ENCODE measurements around the gene PAGR1. TPM values are rescaled to one million over a fixed set of nuclear protein-coding genes. Genes with fewer than 3 reads are reported as not detected.

PAGR1 gene
- total and polyA plus RNA-seq, 7 donors, result 9.4 to 36.8 (median 14.2) TPM

DNA sequence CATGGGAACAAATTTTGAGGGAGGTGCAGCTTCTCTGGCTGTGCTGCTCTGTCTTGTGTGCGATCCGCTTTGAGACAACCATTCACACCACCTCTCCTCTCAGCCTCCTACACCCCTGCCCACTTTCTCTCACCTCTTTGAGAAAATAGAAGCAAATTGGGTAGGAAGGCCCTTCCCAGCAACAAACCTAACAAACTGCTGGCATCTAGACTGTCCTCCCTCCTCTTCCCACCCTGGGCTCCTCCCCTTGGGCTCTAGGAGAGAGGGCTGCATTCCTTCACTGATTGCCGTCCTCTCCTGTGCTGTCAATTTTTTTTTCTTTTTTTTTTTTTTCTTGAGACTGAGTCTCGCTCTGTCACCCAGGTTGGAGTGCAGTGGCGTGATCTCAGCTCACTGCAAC lies 33.6 kb downstream of the PAGR1 start:
- intact Hi-C loops (cut with DNase I), result loop anchor here in 1 of 2 donors (5.0 kb wide), 1 partner anchor 147 kb away; no protein-coding TSS in a partner anchor
- H3K27ac ChIP-seq, result no peak overlapping the region
- ATAC-seq, result no peak

GRCh38 chr16:29850998-29851397 lies 35.0 kb downstream of the PAGR1 start:
- WGBS, 3 donors, result 79 to 82% (median 80%) methylated on average over 3 of the region's 3 CpGs
- TF ChIP-seq, protein P1, sequence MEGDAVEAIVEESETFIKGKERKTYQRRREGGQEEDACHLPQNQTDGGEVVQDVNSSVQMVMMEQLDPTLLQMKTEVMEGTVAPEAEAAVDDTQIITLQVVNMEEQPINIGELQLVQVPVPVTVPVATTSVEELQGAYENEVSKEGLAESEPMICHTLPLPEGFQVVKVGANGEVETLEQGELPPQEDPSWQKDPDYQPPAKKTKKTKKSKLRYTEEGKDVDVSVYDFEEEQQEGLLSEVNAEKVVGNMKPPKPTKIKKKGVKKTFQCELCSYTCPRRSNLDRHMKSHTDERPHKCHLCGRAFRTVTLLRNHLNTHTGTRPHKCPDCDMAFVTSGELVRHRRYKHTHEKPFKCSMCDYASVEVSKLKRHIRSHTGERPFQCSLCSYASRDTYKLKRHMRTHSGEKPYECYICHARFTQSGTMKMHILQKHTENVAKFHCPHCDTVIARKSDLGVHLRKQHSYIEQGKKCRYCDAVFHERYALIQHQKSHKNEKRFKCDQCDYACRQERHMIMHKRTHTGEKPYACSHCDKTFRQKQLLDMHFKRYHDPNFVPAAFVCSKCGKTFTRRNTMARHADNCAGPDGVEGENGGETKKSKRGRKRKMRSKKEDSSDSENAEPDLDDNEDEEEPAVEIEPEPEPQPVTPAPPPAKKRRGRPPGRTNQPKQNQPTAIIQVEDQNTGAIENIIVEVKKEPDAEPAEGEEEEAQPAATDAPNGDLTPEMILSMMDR (IDR thresholded peaks at IDR 0.05), result no peak
- DNase-seq, result no peak
- Histone ChIP-seq H3K4me3 (no peak overlapping the region), H3K9me3 (no peaks in the 10 kb centered on the region), H3K36me3 (ENCODE audit: insufficient read depth in 1 of 2, low read depth in 1 of 2) (peaks cover 0 to 20% of the 10 kb centered on the region in 2 donors), H3K27ac (no peak overlapping the region), H3K4me1 (no peaks in the 10 kb centered on the region), H3K27me3 (ENCODE audit: insufficient read depth in 3 of 3, low read length in 2 of 3) (no peaks in the 10 kb centered on the region)
- intact Hi-C loops (cut with DNase I), result no loop called here
- no peak for ATAC-seq

More for the DNA sequence above, 33.6 kb downstream of the PAGR1 start:
- no peaks in the 10 kb centered on the region for H3K27me3 ChIP-seq (ENCODE audit: insufficient read depth in 3 of 3, low read length in 2 of 3)
- H3K4me3 ChIP-seq, result no peak overlapping the region
- H3K36me3 ChIP-seq (ENCODE audit: insufficient read depth in 1 of 2, low read depth in 1 of 2), result peaks cover 0 to 34% of the 10 kb centered on the region in 2 donors
- 70 to 76% (median 75%) methylated on average over 5 of the region's 5 CpGs for WGBS, 3 donors
- H3K9me3 ChIP-seq, result no peaks in the 10 kb centered on the region
- no peaks in the 10 kb centered on the region for H3K4me1 ChIP-seq
- TF ChIP-seq, protein P1 (IDR thresholded peaks at IDR 0.05), result no peak
- no peak for DNase-seq

DNA sequence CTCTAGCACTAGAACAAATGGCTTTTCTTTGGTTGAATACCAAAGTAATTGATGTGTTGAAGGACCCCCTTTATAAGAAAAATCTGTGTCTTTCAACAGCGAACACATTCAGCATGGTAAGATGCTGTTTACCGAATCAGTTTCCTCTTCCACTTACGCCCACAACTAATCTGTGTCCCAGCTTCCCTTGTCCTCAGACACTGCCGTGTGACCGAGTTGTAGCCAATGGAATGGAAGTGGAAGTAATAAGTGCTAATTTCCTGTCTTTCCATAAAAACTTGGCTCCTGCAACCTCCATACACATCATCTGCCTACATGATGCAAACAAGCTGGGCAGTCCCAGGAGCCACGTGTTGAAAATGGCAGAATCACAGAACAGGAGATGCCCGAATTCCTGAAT lies 36.7 kb downstream of the PAGR1 start:
- no peaks in the 10 kb centered on the region for H3K4me1 ChIP-seq
- TF ChIP-seq, protein P1 (IDR thresholded peaks at IDR 0.05), result no peak
- no peak overlapping the region for H3K4me3 ChIP-seq
- intact Hi-C loops (cut with DNase I), result no loop called here
- H3K9me3 ChIP-seq, result no peaks in the 10 kb centered on the region
- H3K36me3 ChIP-seq (ENCODE audit: insufficient read depth in 1 of 2, low read depth in 1 of 2), result peaks cover 0 to 4% of the 10 kb centered on the region in 2 donors
- 38 to 48% (median 44%) methylated on average over 7 of the region's 7 CpGs for WGBS, 3 donors
- H3K27me3 ChIP-seq (ENCODE audit: insufficient read depth in 3 of 3, low read length in 2 of 3), result no peaks in the 10 kb centered on the region
- H3K27ac ChIP-seq, result peak overlapping the region; percentile 30
- DNase-seq (no peak), ATAC-seq (peak in 1 of 4 donors; percentile 13)

DNA sequence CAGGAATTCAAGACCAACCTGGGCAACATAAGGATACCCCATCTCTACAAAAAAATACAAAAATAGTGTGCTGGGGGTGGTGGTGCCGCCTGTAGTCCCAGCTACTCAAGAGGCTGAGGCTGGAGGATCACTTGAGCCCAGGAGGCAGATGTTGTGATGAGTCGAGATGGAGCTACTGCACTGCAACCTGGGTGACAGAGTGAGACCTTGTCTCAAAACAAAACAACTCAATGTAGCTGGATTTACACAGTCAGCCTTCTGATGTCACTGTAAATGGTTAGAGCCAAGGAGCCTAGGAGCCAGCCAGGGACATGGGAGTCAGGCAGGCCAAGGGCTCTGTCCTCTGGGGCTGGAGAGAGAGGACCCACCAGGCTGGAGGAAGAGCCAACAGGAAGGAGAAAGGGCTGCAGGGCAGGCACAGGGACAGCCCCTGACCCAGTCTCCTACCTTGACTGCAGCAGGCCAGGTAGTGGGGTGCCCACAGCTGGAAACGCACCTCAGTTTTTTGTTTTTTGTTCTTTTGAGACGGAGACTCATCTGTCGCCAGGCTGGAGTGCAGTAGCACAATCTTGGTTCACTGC lies 38.7 kb downstream of the PAGR1 start:
- intact Hi-C loops (cut with DNase I), result no loop called here
- Histone ChIP-seq H3K27me3 (ENCODE audit: insufficient read depth in 3 of 3, low read length in 2 of 3) (no peaks in the 10 kb centered on the region), H3K4me1 (no peaks in the 10 kb centered on the region), H3K9me3 (no peaks in the 10 kb centered on the region), H3K4me3 (no peak overlapping the region), H3K27ac (no peak overlapping the region), H3K36me3 (ENCODE audit: insufficient read depth in 1 of 2, low read depth in 1 of 2) (peaks cover 0 to 14% of the 10 kb centered on the region in 2 donors)
- DNase-seq (no peak), ATAC-seq (no peak)
- 81 to 84% (median 82%) methylated on average over 5 of the region's 5 CpGs for WGBS, 3 donors
- TF ChIP-seq, protein P1 (IDR thresholded peaks at IDR 0.05), result no peak

Measured in psoas muscle (tissue), 8 donors.